GM18909 (cell line): Measurements from ENCODE around the gene GMDS.
"Not testable (repeated sequence)": the region's sequence is repeated elsewhere in the genome, so short reads cannot be mapped to it uniquely, and the experiment has no call there.

Experiments used
- ATAC-seq: cut with Tn5 transposase; IDR thresholded peaks from one replicate; pipeline ENCODE4 v1.9.1; 2021; ENCODE audit warnings: mild to moderate bottlenecking; ENCODE audit not compliant: unreplicated experiment, poor library complexity

GMDS gene

GRCh38 chr6:1686117-1687098 lies 559.0 kb downstream of the GMDS start:
- ATAC-seq: no peak

- ATAC-seq: no peak
Observed at GRCh38 chr6:1679688-1680068, 565.7 kb downstream of the GMDS start.

GRCh38 chr6:1679031-1679687 lies 566.2 kb downstream of the GMDS start:
- no peak for ATAC-seq

- ATAC-seq: no peak
Observed at GRCh38 chr6:1678201-1678600, 567.2 kb downstream of the GMDS start.

GRCh38 chr6:1672379-1672778 lies 573.0 kb downstream of the GMDS start:
- ATAC-seq: no peak

- no peak for ATAC-seq
Observed at GRCh38 chr6:1670711-1671462, 574.5 kb downstream of the GMDS start.

- no peak for ATAC-seq
Observed at GRCh38 chr6:1669996-1670395, 575.4 kb downstream of the GMDS start.

- ATAC-seq: not testable (repeated sequence)
Observed at GRCh38 chr6:1668456-1668855, 576.9 kb downstream of the GMDS start.

GRCh38 chr6:1667805-1668175 lies 577.6 kb downstream of the GMDS start:
- no peak for ATAC-seq

GRCh38 chr6:1667012-1667804 lies 578.2 kb downstream of the GMDS start:
- no peak for ATAC-seq

- peak; percentile 94 for ATAC-seq
Observed at GRCh38 chr6:1665214-1665613, 580.2 kb downstream of the GMDS start.

GRCh38 chr6:1664329-1664728 lies 581.1 kb downstream of the GMDS start:
- ATAC-seq: no peak

GRCh38 chr6:1663511-1663910 lies 581.9 kb downstream of the GMDS start:
- no peak for ATAC-seq

GRCh38 chr6:1662534-1662933 lies 582.9 kb downstream of the GMDS start:
- no peak for ATAC-seq

GRCh38 chr6:1659816-1660215 lies 585.6 kb downstream of the GMDS start:
- ATAC-seq: no peak

- no peak for ATAC-seq
Observed at GRCh38 chr6:1658212-1659005, 587.0 kb downstream of the GMDS start.

GRCh38 chr6:1657771-1658165 lies 587.6 kb downstream of the GMDS start:
- no peak for ATAC-seq

GRCh38 chr6:1657116-1657770 lies 588.2 kb downstream of the GMDS start:
- ATAC-seq: no peak

GRCh38 chr6:1654054-1654453 lies 591.4 kb downstream of the GMDS start:
- ATAC-seq: no peak
